Inflammatory macrophage (primary cell): ENCODE results near the gene AMER3.

Source experiments
- DNase-seq, 2 donors: peaks; one replicate each; pipeline ENCODE4 v3.0.0-alpha.2; 2020 to 2022

AMER3 gene

DNA sequence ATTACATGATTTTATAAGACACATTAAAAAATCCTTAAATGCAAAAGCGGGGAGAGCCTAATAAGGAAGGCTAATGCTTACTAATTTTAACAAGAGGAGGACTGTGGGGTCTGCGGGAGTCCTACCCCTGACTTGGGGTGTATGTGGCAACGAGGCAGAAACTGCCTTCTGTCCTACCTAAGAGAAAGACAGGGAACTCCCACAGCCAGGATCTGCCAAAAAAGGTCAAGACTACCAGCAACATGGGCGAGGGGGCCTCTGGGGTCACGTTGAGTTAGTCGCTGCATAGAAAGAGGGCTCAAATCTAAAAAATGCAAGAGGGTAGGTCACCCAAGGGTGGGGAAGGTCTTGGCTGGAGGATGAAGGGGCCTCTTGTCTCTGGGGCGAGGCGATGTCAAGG, 529 bp upstream of the AMER3 start:
- DNase-seq, result no peak

- DNase-seq, result no peak
Observed at GRCh38 chr2:130756053-130756873, 923 bp downstream of the AMER3 start.

GRCh38 chr2:130756874-130757668, 1.7 kb downstream of the AMER3 start:
- DNase-seq, result no peak

DNA sequence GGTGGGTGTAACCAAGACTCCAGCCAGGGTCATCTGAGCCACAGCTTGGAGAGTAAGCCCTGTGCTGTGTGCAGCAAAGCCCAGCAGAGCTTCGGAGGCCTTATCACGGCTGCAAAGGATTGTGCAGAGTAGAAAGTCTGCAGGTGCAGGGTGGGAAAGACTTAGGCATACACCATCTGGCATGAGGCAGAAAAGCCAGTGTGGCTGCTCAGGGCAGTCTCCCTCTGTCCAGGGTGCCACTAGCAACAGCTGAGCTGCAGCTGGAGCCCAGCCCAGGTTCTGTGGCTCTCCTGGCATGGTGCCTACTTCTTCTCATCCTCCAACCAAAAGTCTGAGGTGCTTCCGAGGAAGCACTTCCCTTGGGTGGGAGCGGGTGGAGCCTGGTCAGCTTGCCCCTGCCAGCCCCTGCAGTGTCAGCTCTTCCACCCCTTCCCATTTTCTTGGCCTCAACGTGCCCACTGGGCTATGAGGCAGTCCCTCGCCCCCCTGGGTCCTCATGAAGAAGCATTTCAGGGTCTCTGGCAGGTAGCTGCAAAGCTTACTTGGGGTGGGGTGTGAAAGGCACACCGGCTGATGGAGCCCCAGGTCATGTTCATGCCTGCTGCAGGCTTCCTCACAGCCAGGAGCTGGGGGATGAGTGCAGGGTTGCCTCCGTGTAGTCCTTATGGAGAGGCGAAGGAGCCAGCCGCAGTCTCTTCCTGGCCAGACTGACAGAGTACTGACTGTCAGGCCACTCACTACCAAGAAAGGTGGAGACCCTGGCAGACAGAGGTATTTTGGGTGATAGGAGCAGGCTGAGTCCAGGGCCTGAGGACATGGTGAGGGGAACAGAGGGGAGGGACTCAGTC, 4.8 kb downstream of the AMER3 start:
- DNase-seq, result no peak

DNA sequence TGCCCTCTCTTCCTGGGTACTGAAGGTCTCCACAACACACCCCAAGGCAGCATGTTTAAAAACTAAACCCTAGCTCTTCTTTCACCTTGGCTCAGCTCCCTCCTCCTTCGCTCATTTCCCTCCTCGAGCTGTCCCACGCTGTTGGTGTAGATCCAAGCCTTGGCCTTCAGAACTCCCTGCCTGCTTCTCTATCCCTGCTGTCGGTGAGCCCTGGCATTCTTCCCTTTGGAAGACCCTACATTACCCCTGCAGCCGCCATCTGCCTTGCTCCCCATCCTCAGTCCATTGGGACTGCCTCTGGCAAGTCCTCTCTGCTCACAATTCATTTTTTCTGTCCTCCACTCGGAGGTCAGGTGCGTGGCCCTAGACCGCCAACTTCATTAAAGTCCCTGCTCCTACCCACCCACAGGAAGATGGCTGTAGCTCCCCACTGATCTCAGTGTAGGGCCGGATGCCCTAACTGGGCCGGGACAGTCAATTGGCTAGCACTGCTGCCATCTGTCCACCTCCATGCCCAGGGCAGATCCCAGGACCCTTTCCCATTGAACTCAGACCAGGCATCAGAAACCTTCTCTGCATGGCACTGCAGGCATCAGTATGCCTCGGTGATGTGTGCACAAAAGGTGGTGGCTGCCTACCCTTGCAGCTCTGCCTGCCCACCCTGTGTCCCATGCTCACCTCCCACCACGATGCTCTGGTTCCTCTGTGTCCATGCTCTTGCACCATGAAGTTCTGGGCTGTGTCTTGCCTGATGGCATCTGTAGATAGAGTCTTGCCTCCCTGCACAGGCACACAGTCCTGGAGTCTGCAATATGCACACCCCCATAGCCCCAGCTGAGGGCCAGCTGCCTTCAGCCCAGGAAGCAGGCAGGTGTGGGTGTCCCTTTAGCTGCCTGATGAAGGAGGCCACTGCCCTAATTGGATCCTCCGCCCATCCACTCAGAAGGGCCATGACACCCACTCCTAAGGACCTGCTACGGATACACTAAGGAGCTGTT, 5.7 kb downstream of the AMER3 start:
- DNase-seq, result no peak

GRCh38 chr2:130762031-130762909, 6.9 kb downstream of the AMER3 start:
- DNase-seq, result no peak

GRCh38 chr2:130762910-130763385, 7.6 kb downstream of the AMER3 start:
- DNase-seq, result no peak

- no peak for DNase-seq
Observed at GRCh38 chr2:130763405-130763804, 8.1 kb downstream of the AMER3 start.

- DNase-seq, result no peak
Observed at GRCh38 chr2:130764035-130764820, 8.9 kb downstream of the AMER3 start.

DNA sequence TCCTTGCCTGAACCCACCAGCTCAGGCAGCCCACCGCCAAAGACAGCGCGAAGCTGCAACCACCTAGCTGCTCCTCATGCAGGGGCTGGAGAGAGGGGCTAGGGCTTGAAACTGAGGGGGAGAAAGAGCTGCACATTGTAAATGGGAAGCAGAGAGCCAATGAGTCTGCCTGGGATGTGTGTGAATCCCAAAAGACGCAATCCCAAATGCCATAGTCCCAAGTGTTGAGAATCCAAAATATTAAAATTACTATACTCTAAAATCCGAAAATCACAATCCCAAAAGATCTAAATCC, 9.4 kb downstream of the AMER3 start:
- DNase-seq, result no peak

GRCh38 chr2:130765464-130765863, 10.1 kb downstream of the AMER3 start:
- DNase-seq, result no peak

GRCh38 chr2:130766037-130766436, 10.7 kb downstream of the AMER3 start:
- DNase-seq, result no peak

DNA sequence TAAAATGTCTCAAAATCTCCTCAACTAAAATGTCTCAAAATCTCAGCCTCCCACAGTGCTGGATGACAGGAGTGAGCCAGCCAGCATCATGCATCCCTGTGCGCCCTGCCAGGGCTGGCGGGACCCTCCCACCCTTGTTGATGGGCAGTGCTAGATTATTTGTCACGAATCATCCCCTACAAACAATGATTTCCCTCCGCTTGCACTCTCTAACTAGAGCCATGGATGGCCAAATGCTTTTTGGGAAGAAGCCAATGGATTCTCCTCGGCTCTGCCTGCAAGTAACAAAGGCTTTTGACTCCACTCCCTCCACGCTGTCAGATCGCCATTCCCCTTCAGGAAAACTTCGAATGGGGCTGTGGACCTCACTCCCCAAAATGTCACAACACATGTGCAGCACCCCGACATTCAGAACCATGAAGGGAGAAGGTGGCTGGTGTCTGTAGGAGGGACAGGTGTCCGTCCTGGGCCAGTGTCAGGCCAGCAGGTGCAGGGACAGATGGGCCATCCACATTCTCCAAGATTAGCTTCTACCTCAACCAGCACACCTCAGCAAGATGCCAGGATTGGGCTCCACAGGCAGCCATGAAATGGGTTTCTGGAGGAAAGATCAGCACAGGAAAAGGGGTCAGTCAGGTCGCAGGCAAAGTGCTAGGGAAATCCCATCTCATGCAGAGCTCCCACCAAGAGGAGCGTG, 11.5 kb downstream of the AMER3 start:
- DNase-seq, result no peak

DNA sequence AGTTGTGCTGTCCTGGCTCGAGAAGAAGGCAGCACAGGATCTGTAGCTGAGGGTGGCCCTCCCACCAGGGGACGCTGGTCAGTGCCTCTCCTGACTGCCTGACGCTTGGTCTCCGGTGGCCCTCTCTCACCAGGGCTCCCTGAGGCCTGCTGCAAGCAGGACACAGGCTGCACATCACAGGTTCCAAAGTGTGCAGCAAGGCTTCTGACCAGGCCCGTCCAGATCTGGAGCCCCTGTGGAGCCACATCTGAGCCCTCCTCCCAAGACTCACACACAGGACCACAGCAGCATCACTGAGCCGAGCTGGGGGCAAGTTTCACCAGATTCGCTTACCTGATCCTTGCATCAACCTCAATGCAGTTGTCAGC, 12.1 kb downstream of the AMER3 start:
- no peak for DNase-seq

- DNase-seq, result no peak
Observed at GRCh38 chr2:130768191-130768855, 13.0 kb downstream of the AMER3 start.

GRCh38 chr2:130769343-130769907, 14.1 kb downstream of the AMER3 start:
- no peak for DNase-seq

DNA sequence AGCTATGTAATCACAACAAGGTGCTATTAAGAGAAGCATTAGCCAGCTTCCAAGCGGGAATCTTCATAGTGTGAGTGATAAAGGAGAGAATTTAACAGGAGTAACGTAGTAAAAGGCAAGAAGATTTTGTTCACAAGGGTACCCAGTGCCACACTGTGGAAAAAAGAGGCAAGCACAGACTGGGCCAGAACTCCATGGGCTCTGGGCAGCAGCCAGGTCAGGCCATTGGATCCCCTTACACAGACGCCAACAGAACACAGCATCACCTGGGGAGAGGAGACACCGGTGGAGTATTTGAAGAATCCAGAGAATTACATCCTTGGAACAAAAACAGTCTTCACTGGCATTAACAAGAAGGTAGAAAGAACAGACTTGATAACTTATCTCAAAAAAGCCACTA, 21.2 kb downstream of the AMER3 start:
- DNase-seq, result no peak

DNA sequence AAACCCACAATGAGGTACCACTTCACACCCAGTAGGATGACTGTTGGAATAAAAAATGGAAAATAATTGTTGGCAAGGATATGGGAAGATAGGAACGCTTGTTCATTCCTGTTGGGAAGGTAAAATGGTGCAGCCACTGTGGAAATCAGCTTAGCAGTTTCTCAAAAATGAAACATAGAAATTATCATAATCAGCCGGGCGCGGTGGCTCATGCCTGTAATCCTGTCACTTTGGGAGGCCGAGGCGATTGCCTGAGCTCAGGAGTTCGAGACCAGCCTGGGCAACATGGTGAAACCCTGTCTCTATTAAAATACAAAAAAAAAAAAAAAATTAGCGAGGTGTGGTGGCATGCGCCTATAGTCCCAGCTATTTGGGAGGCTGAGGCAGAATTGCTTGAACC, 23.4 kb downstream of the AMER3 start:
- DNase-seq, result no peak
